T-helper 2 cell treated with Interferon-gamma antibody and Interleukin-4, amounts not matched to agents 5 μg/mL and 100 μg/mL, for 36 hours (primary cell): ENCODE measurements around the gene SIX1.

Experiments
- DNase-seq: peaks from one replicate; pipeline ENCODE4 v3.0.0; 2021; ENCODE audit warnings: low spot score
- H3K27ac Mint-ChIP-seq: one replicate; pipeline ENCODE4 v1.8.0; 2021; ENCODE audit warnings: mild to moderate bottlenecking, mixed read lengths
- H3K27me3 Mint-ChIP-seq: one replicate; pipeline ENCODE4 v1.8.0; 2021; ENCODE audit warnings: low read depth, mixed read lengths
- H3K36me3 Mint-ChIP-seq: one replicate; pipeline ENCODE4 v1.8.0; 2021; ENCODE audit warnings: low read depth, mixed read lengths
- H3K4me1 Mint-ChIP-seq: one replicate; pipeline ENCODE4 v1.8.0; 2021; ENCODE audit warnings: low read depth, mixed read lengths
- H3K4me3 Mint-ChIP-seq: one replicate; pipeline ENCODE4 v1.8.0; 2022; ENCODE audit warnings: mild to moderate bottlenecking, moderate library complexity, mixed read lengths
- H3K9me3 Mint-ChIP-seq: one replicate; pipeline ENCODE4 v1.8.0; 2021; ENCODE audit warnings: mixed read lengths

The SIX1 gene

GRCh38 chr14:60641742-60642269 lies 7.5 kb downstream of the SIX1 start:
- Mint-ChIP-seq H3K27me3 (peaks cover 91% of the 10 kb centered on the region), H3K4me3 (no peak overlapping the region), H3K9me3 (no peaks in the 10 kb centered on the region), H3K27ac (no peak overlapping the region), H3K36me3 (peaks cover 2% of the 10 kb centered on the region), H3K4me1 (peaks cover 7% of the 10 kb centered on the region)
- no peak for DNase-seq

GRCh38 chr14:60640859-60641741 lies 8.2 kb downstream of the SIX1 start:
- Mint-ChIP-seq H3K4me1 (peaks cover 7% of the 10 kb centered on the region), H3K4me3 (no peak overlapping the region), H3K36me3 (peaks cover 2% of the 10 kb centered on the region), H3K9me3 (no peaks in the 10 kb centered on the region), H3K27ac (no peak overlapping the region), H3K27me3 (peaks cover 91% of the 10 kb centered on the region)
- no peak for DNase-seq

GRCh38 chr14:60639674-60640073 lies 9.6 kb downstream of the SIX1 start:
- H3K27me3 Mint-ChIP-seq: peaks cover 90% of the 10 kb centered on the region
- no peak overlapping the region for H3K27ac Mint-ChIP-seq
- peaks cover 2% of the 10 kb centered on the region for H3K36me3 Mint-ChIP-seq
- H3K9me3 Mint-ChIP-seq: no peaks in the 10 kb centered on the region
- DNase-seq: no peak
- no peak overlapping the region for H3K4me3 Mint-ChIP-seq
- H3K4me1 Mint-ChIP-seq: peaks cover 5% of the 10 kb centered on the region

GRCh38 chr14:60637479-60638315 lies 11.6 kb downstream of the SIX1 start:
- Mint-ChIP-seq H3K4me1 (peaks cover 9% of the 10 kb centered on the region), H3K36me3 (peaks cover 2% of the 10 kb centered on the region), H3K27me3 (peaks cover 84% of the 10 kb centered on the region), H3K27ac (no peak overlapping the region), H3K4me3 (peak overlapping the region; percentile 5), H3K9me3 (no peaks in the 10 kb centered on the region)
- no peak for DNase-seq

GRCh38 chr14:60636879-60637478 lies 12.3 kb downstream of the SIX1 start:
- Mint-ChIP-seq H3K9me3 (no peaks in the 10 kb centered on the region), H3K36me3 (peaks cover 2% of the 10 kb centered on the region), H3K4me3 (no peak overlapping the region), H3K27ac (no peak overlapping the region), H3K27me3 (peaks cover 82% of the 10 kb centered on the region), H3K4me1 (peaks cover 14% of the 10 kb centered on the region)
- no peak for DNase-seq

GRCh38 chr14:60634153-60634552 lies 15.1 kb downstream of the SIX1 start:
- H3K36me3 Mint-ChIP-seq: peaks cover 2% of the 10 kb centered on the region
- DNase-seq: no peak
- peaks cover 71% of the 10 kb centered on the region for H3K27me3 Mint-ChIP-seq
- H3K4me1 Mint-ChIP-seq: peaks cover 17% of the 10 kb centered on the region
- no peaks in the 10 kb centered on the region for H3K9me3 Mint-ChIP-seq
- no peak overlapping the region for H3K27ac Mint-ChIP-seq
- no peak overlapping the region for H3K4me3 Mint-ChIP-seq

GRCh38 chr14:60632777-60633176 lies 16.5 kb downstream of the SIX1 start:
- H3K4me1 Mint-ChIP-seq: peaks cover 17% of the 10 kb centered on the region
- H3K4me3 Mint-ChIP-seq: peak overlapping the region; percentile 39
- DNase-seq: no peak
- peaks cover 70% of the 10 kb centered on the region for H3K27me3 Mint-ChIP-seq
- no peaks in the 10 kb centered on the region for H3K36me3 Mint-ChIP-seq
- no peak overlapping the region for H3K27ac Mint-ChIP-seq
- no peaks in the 10 kb centered on the region for H3K9me3 Mint-ChIP-seq

GRCh38 chr14:60632257-60632656 lies 17.0 kb downstream of the SIX1 start:
- Mint-ChIP-seq H3K4me3 (peak overlapping the region; percentile 39), H3K9me3 (no peaks in the 10 kb centered on the region), H3K27me3 (peaks cover 71% of the 10 kb centered on the region), H3K27ac (no peak overlapping the region), H3K36me3 (no peaks in the 10 kb centered on the region), H3K4me1 (peaks cover 17% of the 10 kb centered on the region)
- no peak for DNase-seq

GRCh38 chr14:60631842-60632241 lies 17.4 kb downstream of the SIX1 start:
- H3K9me3 Mint-ChIP-seq: no peaks in the 10 kb centered on the region
- peaks cover 67% of the 10 kb centered on the region for H3K27me3 Mint-ChIP-seq
- no peak overlapping the region for H3K4me3 Mint-ChIP-seq
- H3K4me1 Mint-ChIP-seq: peaks cover 17% of the 10 kb centered on the region
- no peak for DNase-seq
- no peaks in the 10 kb centered on the region for H3K36me3 Mint-ChIP-seq
- H3K27ac Mint-ChIP-seq: no peak overlapping the region

GRCh38 chr14:60630129-60630528 lies 19.1 kb downstream of the SIX1 start:
- peaks cover 20% of the 10 kb centered on the region for H3K4me1 Mint-ChIP-seq
- no peaks in the 10 kb centered on the region for H3K9me3 Mint-ChIP-seq
- H3K36me3 Mint-ChIP-seq: no peaks in the 10 kb centered on the region
- H3K27ac Mint-ChIP-seq: no peak overlapping the region
- H3K27me3 Mint-ChIP-seq: peaks cover 54% of the 10 kb centered on the region
- DNase-seq: no peak
- no peak overlapping the region for H3K4me3 Mint-ChIP-seq

- Mint-ChIP-seq H3K4me1 (peaks cover 20% of the 10 kb centered on the region), H3K27ac (no peak overlapping the region), H3K4me3 (no peak overlapping the region), H3K9me3 (no peaks in the 10 kb centered on the region), H3K27me3 (peaks cover 53% of the 10 kb centered on the region), H3K36me3 (no peaks in the 10 kb centered on the region)
- DNase-seq: no peak
Measured at GRCh38 chr14:60628892-60629291, 20.4 kb downstream of the SIX1 start.

- DNase-seq: no peak
- H3K4me3 Mint-ChIP-seq: no peak overlapping the region
- no peaks in the 10 kb centered on the region for H3K9me3 Mint-ChIP-seq
- H3K27ac Mint-ChIP-seq: no peak overlapping the region
- H3K4me1 Mint-ChIP-seq: peaks cover 9% of the 10 kb centered on the region
- peaks cover 36% of the 10 kb centered on the region for H3K27me3 Mint-ChIP-seq
- H3K36me3 Mint-ChIP-seq: no peaks in the 10 kb centered on the region
Measured at GRCh38 chr14:60622917-60623257, 26.4 kb downstream of the SIX1 start.

- Mint-ChIP-seq H3K27ac (no peak overlapping the region), H3K9me3 (no peaks in the 10 kb centered on the region), H3K27me3 (peaks cover 33% of the 10 kb centered on the region), H3K4me1 (peaks cover 9% of the 10 kb centered on the region), H3K4me3 (no peak overlapping the region), H3K36me3 (no peaks in the 10 kb centered on the region)
- DNase-seq: no peak
Measured at GRCh38 chr14:60622210-60622916, 26.9 kb downstream of the SIX1 start.
